KMS-11 (cell line): ENCODE data around the gene ZNF423.

Experiments
- H2AFZ ChIP-seq: fragments of 200-600 bp; sonication (generic); 2 replicates; pipeline ENCODE4 v1.6.1; 2016; ENCODE audit warnings: antibody characterized with exemption, mixed run types, low read depth
- H3K27ac ChIP-seq: fragments of 200-600 bp; sonication (generic); 2 replicates; pipeline ENCODE4 v1.6.1; 2016; ENCODE audit warnings: mild to moderate bottlenecking, mixed run types
- H3K27me3 ChIP-seq: fragments of 200-600 bp; sonication (generic); 2 replicates; pipeline ENCODE4 v1.6.1; 2017; ENCODE audit warnings: mild to moderate bottlenecking, low read depth, mixed run types, moderate library complexity; ENCODE audit not compliant: insufficient read depth
- H3K36me3 ChIP-seq: fragments of 200-600 bp; sonication (generic); 2 replicates; pipeline ENCODE4 v1.6.1; 2017; ENCODE audit warnings: mild to moderate bottlenecking, mixed run types; ENCODE audit not compliant: insufficient read depth
- H3K4me1 ChIP-seq: fragments of 200-600 bp; sonication (generic); 2 replicates; pipeline ENCODE4 v1.6.1; 2016; ENCODE audit warnings: mild to moderate bottlenecking, low read depth, mixed run types; ENCODE audit not compliant: poor library complexity, severe bottlenecking
- H3K4me2 ChIP-seq: fragments of 200-600 bp; sonication (generic); 2 replicates; pipeline ENCODE4 v1.7.0; 2016; ENCODE audit warnings: mild to moderate bottlenecking, mixed run types
- H3K4me3 ChIP-seq: fragments of 200-600 bp; sonication (generic); IDR thresholded peaks from 2 replicates; pipeline ENCODE4 v1.6.1; 2017; ENCODE audit warnings: low read depth, low read length, mixed read lengths; ENCODE audit not compliant: insufficient read depth
- H3K79me2 ChIP-seq: fragments of 200-600 bp; sonication (generic); 2 replicates; pipeline ENCODE4 v1.6.1; 2016; ENCODE audit warnings: low read depth, mixed run types; ENCODE audit not compliant: insufficient read depth
- H3K9ac ChIP-seq: fragments of 200-600 bp; sonication (generic); 2 replicates; pipeline ENCODE4 v1.6.1; 2016; ENCODE audit warnings: mild to moderate bottlenecking, mixed run types
- H4K20me1 ChIP-seq: fragments of 200-600 bp; sonication (generic); 2 replicates; pipeline ENCODE4 v1.6.1; 2016; ENCODE audit warnings: mild to moderate bottlenecking, mixed run types; ENCODE audit not compliant: insufficient read depth
- CTCF ChIP-seq: fragments of 200-600 bp; sonication (generic); conservative IDR thresholded peaks from 2 replicates; pipeline ENCODE4 v1.6.1; 2017; ENCODE audit warnings: low read depth, mild to moderate bottlenecking, antibody characterized with exemption, low read length, moderate library complexity, mixed read lengths

Gene ZNF423

GRCh38 chr16:49763826-49764225 lies 92.1 kb downstream of the ZNF423 start:
- no peak overlapping the region for H3K4me2 ChIP-seq
- H3K4me3 ChIP-seq, result no peak overlapping the region
- H3K4me1 ChIP-seq, result no peaks in the 10 kb centered on the region
- no peaks in the 10 kb centered on the region for H4K20me1 ChIP-seq
- H3K36me3 ChIP-seq, result no peaks in the 10 kb centered on the region
- no peak overlapping the region for H3K9ac ChIP-seq
- TF ChIP-seq CTCF, result no peak
- no peaks in the 10 kb centered on the region for H3K79me2 ChIP-seq
- no peaks in the 10 kb centered on the region for H3K27me3 ChIP-seq
- H3K27ac ChIP-seq, result no peak overlapping the region
- H2AFZ ChIP-seq, result no peak overlapping the region

GRCh38 chr16:49760815-49761214 lies 95.1 kb downstream of the ZNF423 start:
- H2AFZ ChIP-seq, result no peak overlapping the region
- H3K4me2 ChIP-seq, result no peak overlapping the region
- no peak overlapping the region for H3K9ac ChIP-seq
- H3K79me2 ChIP-seq, result no peaks in the 10 kb centered on the region
- H3K4me3 ChIP-seq, result no peak overlapping the region
- H3K27ac ChIP-seq, result no peak overlapping the region
- no peaks in the 10 kb centered on the region for H3K27me3 ChIP-seq
- no peak for TF ChIP-seq CTCF
- H4K20me1 ChIP-seq, result no peaks in the 10 kb centered on the region
- H3K36me3 ChIP-seq, result no peaks in the 10 kb centered on the region
- H3K4me1 ChIP-seq, result no peaks in the 10 kb centered on the region

- Histone ChIP-seq H3K4me1 (no peaks in the 10 kb centered on the region), H3K9ac (no peak overlapping the region), H3K27me3 (no peaks in the 10 kb centered on the region; the same call in 1 of the 2 replicates), H4K20me1 (no peaks in the 10 kb centered on the region), H3K4me2 (no peak overlapping the region), H3K79me2 (no peaks in the 10 kb centered on the region), H3K36me3 (no peaks in the 10 kb centered on the region), H2AFZ (no peak overlapping the region), H3K27ac (no peak overlapping the region), H3K4me3 (no peak overlapping the region)
- TF ChIP-seq CTCF, result no peak
These were observed 98.3 kb downstream of the ZNF423 start for GRCh38 chr16:49757559-49758069.

- Histone ChIP-seq H3K27ac (no peak overlapping the region), H3K36me3 (no peaks in the 10 kb centered on the region), H3K4me1 (no peaks in the 10 kb centered on the region), H4K20me1 (no peaks in the 10 kb centered on the region), H2AFZ (no peak overlapping the region), H3K4me2 (no peak overlapping the region), H3K27me3 (peaks cover 4% of the 10 kb centered on the region; the same call in 1 of the 2 replicates), H3K9ac (no peak overlapping the region), H3K79me2 (no peaks in the 10 kb centered on the region), H3K4me3 (no peak overlapping the region)
- no peak for TF ChIP-seq CTCF
These were observed 98.9 kb downstream of the ZNF423 start for GRCh38 chr16:49756775-49757558.
